IMR-90 (cell line): ENCODE results near the gene CTBP2. TPM values are rescaled to one million over a fixed set of nuclear protein-coding genes. Genes with fewer than 3 reads are reported as not detected.

Experiments
- ATAC-seq: fragments of 200-7000 bp; cut with Tn5 transposase; 2 replicates; pipeline ENCODE4 v1.9.1; 2020; ENCODE audit warnings: low read depth, mild to moderate bottlenecking, moderate library complexity
- BruUV-seq: library from RNA; stranded (reverse); fragments of 400-500 nt; replicated peaks from 2 replicates; lab custom pipeline; 2021; lab: Mats Ljungman, UMichigan
- CTCF ChIA-PET: fragments of 300-600 bp; formaldehyde crosslinking; extraction: SDS; loops from one replicate; lab custom pipeline; 2021; ENCODE audit warnings: antibody characterized with exemption; lab: Yijun Ruan, JAX
- POLR2A ChIA-PET: fragments of 300-600 bp; sonication (Branson Sonifier 250); formaldehyde crosslinking; loops from one replicate; lab custom pipeline; 2022; ENCODE audit warnings: antibody characterized with exemption; ENCODE audit not compliant: unreplicated experiment; lab: Charles Lee
- DNase-seq: peaks from one replicate; pipeline ENCODE4 v3.0.0; 2013
- H2AFZ ChIP-seq: replicated peaks from 2 replicates; pipeline ENCODE3; 2013; ENCODE audit warnings: low read length, mild to moderate bottlenecking; ENCODE audit not compliant: poor library complexity
- H2AK5ac ChIP-seq: 2 replicates; pipeline ENCODE4 v1.6.1; 2013; ENCODE audit warnings: low read depth, low read length, inconsistent platforms
- H2AK9ac ChIP-seq: replicated peaks from 2 replicates; pipeline ENCODE3; 2013; ENCODE audit warnings: mild to moderate bottlenecking, low read depth, low read length, moderate library complexity; ENCODE audit not compliant: poor library complexity
- H2BK120ac ChIP-seq: 2 replicates; pipeline ENCODE4 v1.6.1; 2013; ENCODE audit warnings: low read depth, low read length, inconsistent platforms
- H2BK15ac ChIP-seq: 3 replicates; pipeline ENCODE4 v1.6.1; 2013; ENCODE audit warnings: low read depth, low read length, inconsistent platforms
- H2BK20ac ChIP-seq: 2 replicates; pipeline ENCODE4 v1.6.1; 2013; ENCODE audit warnings: low read depth, mild to moderate bottlenecking, inconsistent platforms, low read length, moderate library complexity
- H2BK5ac ChIP-seq: 2 replicates; pipeline ENCODE4 v1.6.1; 2013; ENCODE audit warnings: mild to moderate bottlenecking, low read depth, low read length, inconsistent platforms; ENCODE audit not compliant: poor library complexity, severe bottlenecking
- H3K14ac ChIP-seq: replicated peaks from 2 replicates; pipeline ENCODE4 v1.6.1; 2013; ENCODE audit warnings: low read depth, low read length, inconsistent platforms
- H3K18ac ChIP-seq: 2 replicates; pipeline ENCODE4 v1.6.1; 2013; ENCODE audit warnings: low read depth, low read length, control low read depth
- H3K23ac ChIP-seq: 2 replicates; pipeline ENCODE4 v1.6.1; 2013; ENCODE audit warnings: low read depth, low read length, inconsistent platforms
- H3K27ac ChIP-seq: 2 replicates; pipeline ENCODE4 v1.5.1; 2013; ENCODE audit warnings: mild to moderate bottlenecking, control low read depth, low read length; ENCODE audit not compliant: insufficient read depth
- H3K27me3 ChIP-seq: 2 replicates; pipeline ENCODE4 v1.6.1; 2013; ENCODE audit warnings: low read length; ENCODE audit not compliant: control insufficient read depth, insufficient read depth
- H3K36me3 ChIP-seq: 2 replicates; pipeline ENCODE4 v1.6.1; 2013; ENCODE audit warnings: low read length, mixed read lengths; ENCODE audit not compliant: control insufficient read depth, insufficient read depth
- H3K4ac ChIP-seq: 2 replicates; pipeline ENCODE4 v1.6.1; 2013; ENCODE audit warnings: low read depth, low read length, inconsistent platforms
- H3K4me1 ChIP-seq: 2 replicates; pipeline ENCODE4 v1.6.1; 2013; ENCODE audit warnings: low read length, mixed read lengths; ENCODE audit not compliant: control insufficient read depth, insufficient read depth
- H3K4me2 ChIP-seq: 2 replicates; pipeline ENCODE4 v1.6.1; 2013; ENCODE audit warnings: low read depth, mild to moderate bottlenecking, control low read depth, low read length, moderate library complexity
- H3K4me3 ChIP-seq: 2 replicates; pipeline ENCODE4 v1.5.1; 2013; ENCODE audit warnings: low read depth, mild to moderate bottlenecking, control low read depth, low read length, moderate library complexity; ENCODE audit not compliant: insufficient read depth
- H3K56ac ChIP-seq: 2 replicates; pipeline ENCODE4 v1.6.1; 2013; ENCODE audit warnings: low read length, inconsistent platforms; ENCODE audit not compliant: insufficient read depth; ENCODE audit errors: extremely low read depth
- H3K79me1 ChIP-seq, 2 experiments: 2 replicates each; pipeline ENCODE4 v1.6.1; 2013; ENCODE audit warnings: low read length in 2 of 2, inconsistent platforms in 1 of 2, low read depth in 1 of 2
- H3K9ac ChIP-seq: 2 replicates; pipeline ENCODE4 v1.6.1; 2013; ENCODE audit warnings: low read depth, low read length, control low read depth
- H3K9me1 ChIP-seq: 2 replicates; pipeline ENCODE4 v1.6.1; 2013; ENCODE audit warnings: low read length, inconsistent platforms; ENCODE audit not compliant: insufficient read depth
- H3K9me3 ChIP-seq: 2 replicates; pipeline ENCODE4 v1.6.1; 2013; ENCODE audit warnings: low read length; ENCODE audit not compliant: control insufficient read depth, insufficient read depth
- H4K20me1 ChIP-seq: 2 replicates; pipeline ENCODE4 v1.6.1; 2013; ENCODE audit warnings: low read length, inconsistent platforms; ENCODE audit not compliant: insufficient read depth
- H4K5ac ChIP-seq: 2 replicates; pipeline ENCODE4 v1.6.1; 2013; ENCODE audit warnings: mild to moderate bottlenecking, low read depth, low read length, control low read depth
- H4K8ac ChIP-seq, 2 experiments: 2 replicates each; pipeline ENCODE4 v1.6.1; 2013; ENCODE audit warnings: low read depth in 2 of 2, low read length in 2 of 2, control low read depth in 1 of 2, inconsistent platforms in 1 of 2
- H4K91ac ChIP-seq: 2 replicates; pipeline ENCODE4 v1.6.1; 2013; ENCODE audit warnings: low read depth, low read length, inconsistent platforms; ENCODE audit not compliant: insufficient read depth
- BHLHE40 ChIP-seq: fragments of 150-350 bp; IDR thresholded peaks from 2 replicates; pipeline ENCODE4 v1.6.1; 2016; ENCODE audit warnings: mild to moderate bottlenecking, low read depth, low read length
- CEBPB ChIP-seq: IDR thresholded peaks from 2 replicates; pipeline ENCODE4 v1.6.1; 2012; ENCODE audit warnings: low read depth, low read length, improper control_type of control experiment
- CHD1 ChIP-seq: IDR thresholded peaks from 2 replicates; pipeline ENCODE4 v1.6.1; 2012; ENCODE audit warnings: low read depth, low read length, improper control_type of control experiment
- CTCF ChIP-seq: conservative IDR thresholded peaks from 2 replicates; pipeline ENCODE4 v1.5.1; 2012; ENCODE audit warnings: mild to moderate bottlenecking, low read depth, low read length, improper control_type of control experiment
- FOS ChIP-seq: fragments of 150-350 bp; IDR thresholded peaks from 2 replicates; pipeline ENCODE4 v1.6.1; 2016; ENCODE audit warnings: low read depth, low read length
- MAFK ChIP-seq: IDR thresholded peaks from 2 replicates; pipeline ENCODE4 v1.6.1; 2012; ENCODE audit warnings: low read depth, low read length, improper control_type of control experiment
- MAZ ChIP-seq: IDR thresholded peaks from 2 replicates; pipeline ENCODE4 v1.6.1; 2012; ENCODE audit warnings: low read depth, mild to moderate bottlenecking, low read length, improper control_type of control experiment, moderate library complexity, borderline replicate concordance
- MXI1 ChIP-seq: IDR thresholded peaks from 2 replicates; pipeline ENCODE4 v1.6.1; 2012; ENCODE audit warnings: low read depth, mild to moderate bottlenecking, low read length, moderate library complexity, borderline replicate concordance
- NFE2L2 ChIP-seq: fragments of 150-350 bp; IDR thresholded peaks from 2 replicates; pipeline ENCODE4 v1.6.1; 2016; ENCODE audit warnings: low read depth, mild to moderate bottlenecking, low read length
- POLR2A ChIP-seq: IDR thresholded peaks from 2 replicates; pipeline ENCODE4 v1.6.1; 2012; ENCODE audit warnings: mild to moderate bottlenecking, low read depth, low read length
- RAD21 ChIP-seq: IDR thresholded peaks from 2 replicates; pipeline ENCODE4 v1.6.1; 2012; ENCODE audit warnings: low read length, improper control_type of control experiment
- RCOR1 ChIP-seq: IDR thresholded peaks from 2 replicates; pipeline ENCODE4 v1.6.1; 2012; ENCODE audit warnings: mild to moderate bottlenecking, low read length, improper control_type of control experiment; ENCODE audit not compliant: insufficient replicate concordance
- RFX5 ChIP-seq: IDR thresholded peaks from 2 replicates; pipeline ENCODE4 v1.8.0; 2012; ENCODE audit warnings: low read depth, mild to moderate bottlenecking, low read length, moderate library complexity
- SMC3 ChIP-seq: fragments of 150-350 bp; IDR thresholded peaks from 2 replicates; pipeline ENCODE4 v1.6.1; 2016; ENCODE audit warnings: low read depth, mild to moderate bottlenecking, antibody characterized with exemption, low read length, moderate library complexity
- USF2 ChIP-seq: fragments of 150-350 bp; IDR thresholded peaks from 2 replicates; pipeline ENCODE4 v1.6.1; 2017; ENCODE audit warnings: mild to moderate bottlenecking, antibody characterized with exemption, low read length, low read depth
- WGBS, 2 experiments: methylation state at CpG; one replicate each; pipeline versions ENCODE4 v1.1.5 to v1.1.7; 2013; ENCODE audit warnings: missing lambda C conversion rate in 2 of 2; ENCODE audit not compliant: insufficient read length in 1 of 2; ENCODE audit errors: extremely low coverage in 2 of 2; 5-methylcytosine and 5-hydroxymethylcytosine counted together
- dilution Hi-C: fragments of 300-500 bp; cut with HindIII; formaldehyde crosslinking; loops from one replicate; pipeline ENCODE4 v1.14.3; 2018; ENCODE audit warnings: low sequenced_read_pairs; ENCODE audit not compliant: unreplicated experiment
- in situ Hi-C: fragments of 300-500 bp; cut with MboI; formaldehyde crosslinking; loops from 3 replicates; pipeline ENCODE4 v1.14.3; 2019; ENCODE audit warnings: low sequenced_read_pairs, inconsistent platforms, mixed read lengths
- intact Hi-C: fragments of 100-400 bp; cut with micrococcal nuclease; formaldehyde crosslinking; loops from 2 replicates; pipeline ENCODE4 v1.10.0; 2022
- polyA plus RNA-seq, 3 experiments: library from polyadenylated mRNA; depleted of rRNA; stranded (reverse); fragments of >200 nt; gene quantifications; 2 replicates each; pipeline ENCODE4 v1.2.3, GENCODE V29; 2012; ENCODE audit warnings: low replicate concordance in 1 of 3
- total RNA-seq: library from RNA; depleted of rRNA; stranded (reverse); fragments of >200 nt; gene quantifications from 2 replicates; pipeline ENCODE4 v1.2.3, GENCODE V29; 2012
- TF ChIP-seq, protein P1 (sequence below): fragments of 150-350 bp; IDR thresholded peaks from 2 replicates; pipeline ENCODE4 v1.6.1; 2016; ENCODE audit warnings: low read depth, mild to moderate bottlenecking, low read length, moderate library complexity, borderline replicate concordance

Gene CTBP2
- total and polyA plus RNA-seq, 2 of the 4 experiments (the other 2 are of a cell fraction), result 81.0 to 86.6 TPM

DNA sequence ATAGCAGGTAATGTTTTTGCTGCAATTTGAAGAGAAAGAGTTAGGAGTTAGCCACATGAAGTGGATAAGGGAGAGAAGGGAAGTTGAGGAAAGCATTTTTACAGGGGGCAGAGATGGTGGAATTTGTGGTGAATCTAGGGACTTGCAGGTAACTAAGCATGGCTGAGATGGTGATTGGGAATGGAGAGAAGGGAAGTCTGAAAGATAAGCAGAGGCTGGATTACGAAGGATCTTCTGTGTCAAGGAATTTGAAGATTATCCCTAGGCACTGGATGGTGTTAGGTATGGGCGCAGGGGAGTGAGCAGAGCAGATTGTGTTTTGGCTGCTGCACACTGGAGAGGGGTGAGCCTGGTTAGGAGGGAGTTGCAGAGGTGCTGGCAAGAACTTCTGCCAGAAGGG lies 193.1 kb downstream of the CTBP2 start:
- CTCF ChIA-PET, result no interaction called here
- DNase-seq (no peak), ATAC-seq (no peak)
- Histone ChIP-seq H2AFZ (no peak overlapping the region), H3K23ac (no peak overlapping the region), H3K9ac (no peak overlapping the region), H3K9me1 (peaks cover 20% of the 10 kb centered on the region), H3K14ac (no peak overlapping the region), H3K79me1 (peaks cover 52 to 79% of the 10 kb centered on the region in 2 experiments), H3K4ac (no peak overlapping the region), H2AK5ac (no peak overlapping the region), H3K27ac (no peak overlapping the region), H3K4me2 (no peak overlapping the region), H3K27me3 (no peaks in the 10 kb centered on the region), H2BK120ac (no peak overlapping the region), H3K56ac (no peak overlapping the region), H2BK5ac (no peak overlapping the region), H3K18ac (no peak overlapping the region), H3K9me3 (no peaks in the 10 kb centered on the region), H3K4me1 (peaks cover 15% of the 10 kb centered on the region), H2BK20ac (no peak overlapping the region), H4K5ac (no peak overlapping the region), H3K4me3 (no peak overlapping the region), H4K91ac (no peak overlapping the region), H2AK9ac (no peak overlapping the region), H4K20me1 (peaks cover 77% of the 10 kb centered on the region), H4K8ac (no peak overlapping the region), H3K36me3 (peaks cover 21% of the 10 kb centered on the region), H2BK15ac (no peak overlapping the region)
- in situ Hi-C loops, result no loop called here
- 84% methylated on average over 2 of the region's 2 CpGs; no CpG with 5 or more reads in 1 of the 2 experiments for WGBS, 2 experiments
- POLR2A ChIA-PET, result no interaction called here
- intact Hi-C loops, result no loop called here
- TF ChIP-seq MAZ (no peak), CHD1 (no peak), POLR2A (no peak), SMC3 (no peak), FOS (no peak), RFX5 (no peak), BHLHE40 (no peak), RCOR1 (no peak), USF2 (no peak), MAFK (no peak), CTCF (no peak), RAD21 (no peak), MXI1 (no peak), NFE2L2 (no peak), CEBPB (no peak)
- TF ChIP-seq, protein P1, sequence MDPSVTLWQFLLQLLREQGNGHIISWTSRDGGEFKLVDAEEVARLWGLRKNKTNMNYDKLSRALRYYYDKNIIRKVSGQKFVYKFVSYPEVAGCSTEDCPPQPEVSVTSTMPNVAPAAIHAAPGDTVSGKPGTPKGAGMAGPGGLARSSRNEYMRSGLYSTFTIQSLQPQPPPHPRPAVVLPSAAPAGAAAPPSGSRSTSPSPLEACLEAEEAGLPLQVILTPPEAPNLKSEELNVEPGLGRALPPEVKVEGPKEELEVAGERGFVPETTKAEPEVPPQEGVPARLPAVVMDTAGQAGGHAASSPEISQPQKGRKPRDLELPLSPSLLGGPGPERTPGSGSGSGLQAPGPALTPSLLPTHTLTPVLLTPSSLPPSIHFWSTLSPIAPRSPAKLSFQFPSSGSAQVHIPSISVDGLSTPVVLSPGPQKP, result no peak
- dilution Hi-C loops, result no loop called here
- BruUV-seq, result no TSS peak
